Hematopoietic multipotent progenitor cell treated with erythropoietin and hydrocortisone succinate and interleukin-3 and kit ligand, for 17 days (in vitro differentiated cells): Measurements from ENCODE around the gene MRPL14.
"Not testable (repeated sequence)": the region's sequence is repeated elsewhere in the genome, so short reads cannot be mapped to it uniquely, and the experiment has no call there.

ENCODE experiments used
- DNase-seq: peaks from one replicate; pipeline ENCODE4 v3.0.0-alpha.2; 2015; ENCODE audit warnings: low spot score

The MRPL14 gene

DNA sequence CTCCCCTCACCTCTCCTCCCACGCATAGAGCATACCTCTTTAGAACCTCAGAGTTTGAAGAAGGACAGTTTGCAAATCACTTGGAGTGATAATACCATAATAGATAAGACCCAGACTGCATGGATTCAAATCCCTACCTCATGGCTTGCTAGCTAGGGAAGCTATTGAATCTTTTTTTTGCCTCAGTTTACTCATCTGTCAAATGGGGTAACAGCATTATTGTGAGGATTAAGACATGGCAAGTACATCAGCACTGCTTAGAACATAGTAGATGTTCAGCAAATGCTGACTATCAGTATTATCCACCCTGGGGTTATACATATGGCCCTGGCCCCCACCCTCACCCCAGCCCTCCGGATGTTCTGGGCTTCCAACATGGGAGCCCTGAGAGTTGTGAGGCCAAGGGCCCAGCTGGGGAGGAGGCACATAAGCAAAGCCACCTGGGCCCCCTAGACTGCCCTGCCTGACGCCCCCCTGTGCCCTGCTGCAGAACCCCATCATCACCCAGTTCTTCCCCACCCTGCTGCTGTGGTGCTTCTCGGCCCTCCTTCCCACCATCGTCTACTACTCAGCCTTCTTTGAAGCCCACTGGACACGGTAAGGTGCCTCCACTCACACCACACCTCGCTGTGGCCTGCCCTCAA lies 22.2 kb upstream of the MRPL14 start:
- DNase-seq: no peak

DNA sequence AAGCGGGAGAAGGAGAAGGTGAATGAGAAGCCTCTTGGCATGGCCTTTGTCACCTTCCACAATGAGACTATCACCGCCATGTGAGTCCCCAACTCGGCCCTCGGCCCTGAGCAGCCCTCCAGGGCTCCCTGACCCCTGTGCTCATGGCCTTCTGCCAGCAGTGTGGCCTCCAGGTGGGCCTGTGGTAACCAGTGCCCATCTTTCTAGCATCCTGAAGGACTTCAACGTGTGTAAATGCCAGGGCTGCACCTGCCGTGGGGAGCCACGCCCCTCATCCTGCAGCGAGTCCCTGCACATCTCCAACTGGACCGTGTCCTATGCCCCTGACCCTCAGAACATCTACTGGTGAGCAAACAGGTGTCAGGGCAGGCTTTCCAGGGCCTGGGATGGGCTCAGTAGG lies 21.1 kb upstream of the MRPL14 start:
- no peak for DNase-seq

DNA sequence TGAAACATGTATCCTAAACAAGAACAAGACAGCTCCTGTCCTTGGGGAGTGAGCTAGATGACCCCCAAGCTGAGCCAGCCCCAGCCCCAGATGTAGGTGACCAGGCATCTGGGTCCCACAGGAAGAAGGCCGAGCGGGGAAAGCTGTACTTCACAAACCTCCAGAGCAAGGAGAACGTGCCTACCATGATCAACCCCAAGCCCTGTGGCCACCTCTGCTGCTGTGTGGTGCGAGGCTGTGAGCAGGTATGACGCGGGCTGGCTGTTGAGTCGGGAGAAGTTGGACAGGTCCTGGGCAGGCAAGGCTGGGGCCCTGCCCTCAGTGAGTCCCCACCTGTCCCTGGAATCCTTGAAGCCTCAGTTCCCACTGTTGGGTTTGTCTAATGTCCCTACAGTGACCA lies 20.0 kb upstream of the MRPL14 start:
- no peak for DNase-seq

DNA sequence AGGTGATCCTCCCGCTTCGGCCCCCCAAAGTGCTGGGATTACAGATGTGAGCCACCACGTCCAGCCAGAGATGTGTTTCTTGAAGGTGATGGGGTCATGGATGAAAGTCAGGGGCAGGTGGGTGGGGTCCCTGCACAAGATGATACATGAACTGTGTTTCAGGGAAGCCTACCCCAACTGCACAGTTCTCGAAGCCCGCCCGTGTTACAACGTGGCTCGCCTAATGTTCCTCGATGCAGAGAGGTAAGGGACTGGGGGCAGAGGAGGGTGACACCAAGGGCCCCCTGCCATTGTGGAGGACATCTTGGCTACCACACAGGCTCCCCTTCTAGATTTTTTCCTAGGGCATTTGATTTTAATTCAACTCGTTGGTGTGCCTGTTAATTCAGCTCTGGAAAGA lies 19.4 kb upstream of the MRPL14 start:
- no peak for DNase-seq

DNA sequence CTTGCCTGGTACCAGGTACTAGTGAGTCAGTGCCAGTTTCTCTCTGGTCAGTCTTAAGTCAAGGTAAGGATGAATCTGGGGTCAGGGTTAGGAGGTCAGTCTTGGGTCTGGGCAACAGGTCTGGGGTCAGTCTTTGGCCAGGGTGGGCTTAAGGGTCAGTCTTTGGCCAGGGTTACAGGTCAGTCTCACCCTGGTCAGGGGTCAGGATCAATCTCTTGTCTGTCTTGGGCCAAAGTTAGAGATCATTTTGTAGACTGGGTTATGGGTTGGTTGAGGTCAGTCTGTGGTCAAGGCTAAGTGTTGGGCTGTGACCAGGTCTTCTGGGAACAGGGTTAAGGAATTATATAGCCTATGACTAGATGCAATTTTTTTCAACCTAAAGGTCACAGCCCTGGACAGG lies 18.6 kb upstream of the MRPL14 start:
- no peak for DNase-seq

DNA sequence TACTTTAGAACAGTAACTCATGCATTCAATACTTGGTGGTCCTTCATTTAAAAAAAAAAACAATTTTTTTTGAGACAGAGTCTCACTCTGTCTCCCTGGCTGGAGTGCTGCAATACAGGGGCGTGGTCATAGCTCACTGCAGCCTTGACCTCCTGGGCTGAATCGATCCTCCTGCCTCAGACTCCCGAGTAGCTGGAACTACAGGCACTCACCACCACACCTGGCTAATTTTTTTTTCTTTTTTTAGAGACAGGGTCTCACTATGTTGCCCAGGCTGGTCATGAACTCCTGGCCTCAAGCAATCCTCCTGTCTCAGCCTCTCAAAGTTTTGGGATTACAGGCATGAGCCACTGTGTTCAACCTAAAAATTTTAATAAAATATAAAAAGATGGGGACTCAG lies 17.3 kb upstream of the MRPL14 start:
- DNase-seq: not testable (repeated sequence)

DNA sequence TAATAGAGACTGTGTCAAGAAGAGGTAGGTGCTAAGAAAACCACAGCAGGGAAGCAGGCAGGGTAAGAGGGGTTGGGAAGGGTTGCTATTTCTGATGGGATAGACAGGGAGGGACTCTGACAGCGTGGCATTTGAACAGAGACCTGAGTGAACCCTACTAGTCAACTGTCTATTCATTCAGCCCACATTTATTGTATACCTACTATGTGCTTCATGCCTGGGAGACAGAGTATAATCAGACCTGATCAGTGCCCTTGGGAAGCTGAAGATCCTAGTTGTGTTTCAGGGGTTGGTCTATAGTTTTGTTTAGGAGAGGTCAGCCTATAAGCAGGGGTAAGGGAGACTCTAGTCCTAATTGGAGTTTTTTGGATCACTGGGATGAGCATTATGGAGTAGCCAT lies 16.5 kb upstream of the MRPL14 start:
- DNase-seq: no peak

DNA sequence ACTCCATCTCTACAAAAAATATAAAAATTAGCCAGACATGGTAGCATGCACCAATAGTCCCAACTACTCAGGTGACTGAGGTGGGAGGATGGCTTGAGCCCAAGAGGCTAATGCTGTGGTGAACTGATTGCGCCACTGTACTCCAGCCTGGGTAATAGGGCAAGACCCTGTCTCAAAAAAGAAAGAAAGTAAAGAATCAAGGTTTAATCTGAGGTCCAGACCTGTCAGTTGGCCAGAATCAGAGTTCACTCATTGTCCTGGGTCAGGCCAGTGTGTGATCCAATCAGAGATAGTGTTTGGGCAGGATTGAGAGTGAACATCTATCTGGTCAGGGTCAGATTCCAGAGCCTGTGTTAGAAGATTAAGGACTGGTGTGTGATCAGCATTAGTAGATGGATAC lies 15.6 kb upstream of the MRPL14 start:
- DNase-seq: no peak

DNA sequence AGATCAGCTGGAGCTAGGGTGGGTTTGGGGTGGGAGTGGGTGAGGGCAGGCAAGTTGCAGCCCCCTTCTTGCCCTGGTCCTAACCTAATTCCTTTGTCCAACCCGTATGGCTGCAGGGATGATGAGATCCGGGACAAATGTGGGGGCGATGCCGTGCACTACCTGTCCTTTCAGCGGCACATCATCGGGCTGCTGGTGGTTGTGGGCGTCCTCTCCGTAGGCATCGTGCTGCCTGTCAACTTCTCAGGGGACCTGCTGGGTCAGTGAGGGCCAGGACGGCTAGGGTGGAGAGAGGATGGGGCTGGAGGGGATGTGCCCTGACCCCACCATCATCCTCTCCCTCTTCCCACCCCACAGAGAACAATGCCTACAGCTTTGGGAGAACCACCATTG lies 12.1 kb upstream of the MRPL14 start:
- no peak for DNase-seq

DNA sequence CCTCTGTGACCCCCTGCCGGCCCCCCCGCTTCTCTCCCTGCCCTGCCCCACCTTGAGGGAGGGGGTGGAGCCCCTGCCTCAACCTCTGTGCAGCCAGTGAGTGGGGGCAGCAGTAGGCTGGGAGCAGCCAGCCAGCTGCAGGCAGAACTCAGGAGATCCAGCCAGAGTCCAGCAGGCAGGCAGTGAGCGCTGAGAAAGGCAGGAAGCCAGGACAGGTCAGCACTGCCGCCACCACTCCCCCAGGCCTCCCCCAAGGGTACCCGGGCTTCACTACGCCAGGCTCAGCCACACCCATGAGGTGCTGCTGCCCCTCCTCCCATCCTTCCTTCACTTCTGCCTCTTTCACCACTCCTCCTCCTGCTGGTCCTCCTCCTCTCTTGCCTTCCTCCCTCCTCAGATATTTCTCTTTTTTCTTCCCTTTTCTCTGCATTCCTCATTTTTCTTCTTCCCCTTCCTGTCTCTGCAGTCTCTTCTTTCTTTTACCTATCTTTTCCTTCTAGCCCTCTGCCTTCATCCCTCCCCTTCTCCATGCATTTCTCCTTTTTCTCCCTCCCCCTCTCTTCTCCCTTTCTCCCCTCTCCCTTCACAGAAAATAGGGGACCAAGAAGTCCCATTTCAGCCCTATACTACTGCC lies 11.6 kb upstream of the MRPL14 start:
- no peak for DNase-seq

DNA sequence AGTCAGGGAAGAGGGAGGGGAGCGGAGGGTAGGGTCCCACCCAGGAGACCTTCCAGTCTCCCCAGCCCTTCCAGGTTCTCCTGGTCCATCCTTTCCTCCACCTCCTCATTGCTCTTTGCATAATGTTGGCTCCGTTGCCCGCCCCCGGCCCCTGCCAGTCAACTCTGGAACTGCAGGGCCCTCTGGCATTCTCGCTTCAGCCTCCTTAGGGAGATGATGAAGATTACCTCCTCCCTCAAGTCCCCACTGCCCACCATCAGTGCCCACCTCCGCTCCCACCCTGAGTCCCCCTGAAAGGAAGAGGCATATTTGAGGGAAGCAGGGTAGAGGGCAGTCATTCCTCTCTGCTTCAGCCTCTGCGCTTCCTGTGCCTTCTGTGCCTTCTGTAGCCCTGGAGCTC lies 8.6 kb upstream of the MRPL14 start:
- DNase-seq: no peak

DNA sequence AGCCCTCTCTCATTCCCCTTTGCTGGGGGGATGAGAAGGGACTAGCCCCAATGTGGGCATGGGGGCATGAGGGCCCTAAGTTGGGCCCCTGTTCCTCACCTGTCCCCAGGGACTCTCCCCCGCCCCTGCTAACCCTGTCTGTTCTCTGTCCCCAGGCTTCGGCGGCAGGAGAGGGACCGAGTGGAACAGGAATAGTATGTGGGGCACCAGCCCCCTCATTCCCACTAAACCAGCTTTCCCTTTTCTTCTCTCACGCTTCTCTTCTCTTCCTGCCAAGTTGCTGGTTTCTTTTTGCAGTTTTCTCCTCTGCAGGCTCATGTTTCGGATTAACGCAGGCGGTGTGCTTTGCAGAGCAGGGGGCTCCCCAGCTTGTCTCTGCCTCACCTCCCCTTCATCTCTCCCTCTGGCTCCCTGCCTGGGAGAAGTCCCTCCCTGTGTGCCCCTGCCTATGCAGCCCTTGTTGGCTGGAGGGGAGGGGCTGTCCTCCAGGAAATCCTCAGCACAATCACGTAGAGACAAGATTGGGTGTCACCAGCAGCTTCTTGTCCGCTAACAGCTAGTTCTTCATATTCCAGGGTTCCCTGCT lies 8.0 kb upstream of the MRPL14 start:
- DNase-seq: no peak

DNA sequence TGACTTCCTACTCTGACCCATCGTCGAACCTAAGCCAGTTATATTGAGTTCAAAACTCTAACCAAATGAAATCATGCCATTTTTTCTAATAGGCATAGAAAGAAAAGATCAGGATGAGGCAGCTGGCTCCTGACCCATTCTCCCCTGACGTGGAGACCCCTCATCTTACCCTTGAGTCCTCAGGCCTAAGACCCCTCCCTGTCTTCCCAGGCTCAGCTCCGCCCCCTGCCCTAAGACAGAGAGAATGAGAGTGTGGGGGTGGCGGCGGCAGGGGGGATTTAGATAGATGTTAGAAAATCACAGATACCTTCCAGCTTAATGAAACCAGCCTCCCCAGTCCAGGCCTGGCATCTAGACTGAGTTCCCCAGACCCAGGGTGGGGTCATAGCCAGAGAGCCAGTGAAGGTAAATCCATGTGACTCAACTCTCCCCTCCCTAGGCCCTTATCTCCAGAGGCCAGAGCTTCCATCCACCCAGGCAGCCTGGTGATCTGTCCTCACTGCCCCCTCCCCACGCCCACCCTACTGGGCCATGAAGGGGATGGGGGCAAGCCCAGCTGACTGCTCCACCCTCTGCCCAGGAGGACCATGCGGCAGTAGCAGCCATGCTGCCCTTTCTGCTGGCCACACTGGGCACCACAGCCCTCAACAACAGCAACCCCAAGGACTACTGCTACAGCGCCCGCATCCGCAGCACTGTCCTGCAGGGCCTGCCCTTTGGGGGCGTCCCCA lies 6.9 kb upstream of the MRPL14 start:
- DNase-seq: peak; percentile 85

DNA sequence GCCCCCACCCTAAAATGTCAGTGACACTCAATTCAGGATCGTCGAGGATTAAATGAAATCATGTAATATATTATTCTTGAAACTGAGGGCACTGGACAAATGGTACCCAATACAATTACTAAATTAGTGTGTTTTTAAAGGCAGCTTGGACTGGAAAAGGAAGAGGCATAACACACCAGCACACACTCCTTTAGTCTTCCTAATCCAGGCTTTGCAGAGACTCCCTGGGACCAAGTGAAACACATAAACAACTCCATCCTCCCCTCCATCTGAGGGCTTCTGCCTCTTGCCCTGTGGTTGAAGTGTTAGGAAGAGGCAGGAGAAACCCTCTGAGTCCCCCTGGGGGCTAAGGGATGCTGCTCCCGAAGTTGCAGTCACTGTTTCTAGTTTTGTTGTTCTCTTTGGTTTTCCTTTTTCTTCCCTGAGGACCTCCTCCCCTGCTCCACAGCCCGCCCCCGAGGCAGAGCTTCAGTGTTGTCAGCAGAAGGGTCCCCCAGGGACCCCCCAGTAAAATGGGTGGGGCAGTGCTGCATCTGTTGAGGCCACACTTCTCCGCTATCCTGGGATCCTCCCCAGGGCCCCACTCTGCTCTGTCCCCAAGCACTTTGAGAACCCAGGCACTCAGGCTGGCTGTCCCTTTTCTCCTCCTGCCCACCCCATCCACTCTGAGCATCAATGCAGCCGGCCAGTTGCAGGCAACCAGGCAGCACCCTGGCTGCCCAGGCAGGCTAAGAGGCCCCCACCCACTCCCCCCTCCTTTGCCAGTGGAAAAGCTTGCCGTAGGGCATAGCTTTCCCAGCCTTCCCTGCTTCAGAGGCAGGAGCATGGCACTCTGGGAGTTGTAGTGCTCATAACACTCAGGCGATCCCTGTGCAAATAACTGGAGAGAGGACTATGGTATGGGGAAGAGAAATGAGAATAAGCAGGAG lies 6.0 kb upstream of the MRPL14 start:
- DNase-seq: peak; percentile 70

DNA sequence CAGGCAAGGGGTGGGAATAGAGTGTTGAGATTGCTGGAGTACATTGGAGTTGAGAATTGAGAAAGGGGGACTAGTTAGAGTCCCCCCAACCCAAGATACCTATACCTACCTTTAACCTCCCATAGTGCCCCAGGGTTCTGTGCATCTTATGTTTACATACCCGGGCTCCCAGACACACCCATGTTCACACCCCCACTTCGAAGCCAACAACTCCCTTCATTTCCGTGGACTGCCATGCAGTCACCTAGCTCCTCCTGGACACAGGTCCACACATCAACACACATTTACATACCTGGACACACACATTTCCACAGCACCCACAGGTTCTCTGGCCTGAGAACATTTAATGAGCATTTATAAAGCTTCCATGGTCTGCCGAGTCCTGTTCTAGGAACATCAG lies 5.2 kb upstream of the MRPL14 start:
- DNase-seq: peak; percentile 76

DNA sequence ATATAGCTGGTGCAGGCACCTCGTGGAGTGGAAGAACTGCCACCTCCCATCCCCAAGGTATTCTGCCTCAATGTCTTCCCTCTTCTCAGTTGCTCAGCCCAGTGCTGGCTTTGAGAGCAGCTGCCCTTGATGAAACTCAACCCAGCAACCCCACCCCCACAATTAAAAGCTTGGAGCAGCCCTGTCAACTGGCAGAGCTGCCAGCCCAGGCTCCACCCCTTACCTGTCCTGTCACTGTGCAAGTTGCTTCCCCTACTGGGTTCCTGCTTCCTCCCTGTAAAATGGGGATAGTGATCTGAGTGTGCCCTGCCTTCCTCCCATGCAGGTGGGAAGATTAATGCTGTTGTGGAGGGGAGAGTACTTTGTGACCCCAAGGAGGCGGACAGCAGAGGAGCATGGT lies 4.6 kb upstream of the MRPL14 start:
- DNase-seq: peak; percentile 48

DNA sequence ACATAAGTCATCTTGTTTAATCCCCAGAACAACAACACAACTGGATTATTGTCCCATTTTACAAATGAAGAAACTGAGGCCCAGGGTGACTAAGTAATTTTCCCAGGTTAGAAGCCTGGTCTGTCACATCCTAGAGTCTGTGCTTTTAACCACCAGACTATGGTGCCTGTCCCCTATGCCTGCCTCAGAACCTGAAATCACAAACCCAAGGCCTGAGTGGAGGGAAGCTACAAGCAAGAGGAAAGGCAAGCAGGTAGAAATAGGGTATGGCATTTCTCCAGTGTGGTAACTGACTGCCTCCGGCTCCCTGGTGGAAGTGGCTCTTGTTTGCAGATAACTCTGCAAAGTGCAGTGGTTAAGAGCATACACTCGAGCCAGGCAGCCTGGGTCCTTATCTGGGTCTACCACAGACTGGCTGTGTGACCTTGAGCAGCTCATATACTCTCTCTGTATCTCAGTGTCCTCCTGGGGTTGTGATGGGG lies 2.6 kb upstream of the MRPL14 start:
- DNase-seq: peak; percentile 90

DNA sequence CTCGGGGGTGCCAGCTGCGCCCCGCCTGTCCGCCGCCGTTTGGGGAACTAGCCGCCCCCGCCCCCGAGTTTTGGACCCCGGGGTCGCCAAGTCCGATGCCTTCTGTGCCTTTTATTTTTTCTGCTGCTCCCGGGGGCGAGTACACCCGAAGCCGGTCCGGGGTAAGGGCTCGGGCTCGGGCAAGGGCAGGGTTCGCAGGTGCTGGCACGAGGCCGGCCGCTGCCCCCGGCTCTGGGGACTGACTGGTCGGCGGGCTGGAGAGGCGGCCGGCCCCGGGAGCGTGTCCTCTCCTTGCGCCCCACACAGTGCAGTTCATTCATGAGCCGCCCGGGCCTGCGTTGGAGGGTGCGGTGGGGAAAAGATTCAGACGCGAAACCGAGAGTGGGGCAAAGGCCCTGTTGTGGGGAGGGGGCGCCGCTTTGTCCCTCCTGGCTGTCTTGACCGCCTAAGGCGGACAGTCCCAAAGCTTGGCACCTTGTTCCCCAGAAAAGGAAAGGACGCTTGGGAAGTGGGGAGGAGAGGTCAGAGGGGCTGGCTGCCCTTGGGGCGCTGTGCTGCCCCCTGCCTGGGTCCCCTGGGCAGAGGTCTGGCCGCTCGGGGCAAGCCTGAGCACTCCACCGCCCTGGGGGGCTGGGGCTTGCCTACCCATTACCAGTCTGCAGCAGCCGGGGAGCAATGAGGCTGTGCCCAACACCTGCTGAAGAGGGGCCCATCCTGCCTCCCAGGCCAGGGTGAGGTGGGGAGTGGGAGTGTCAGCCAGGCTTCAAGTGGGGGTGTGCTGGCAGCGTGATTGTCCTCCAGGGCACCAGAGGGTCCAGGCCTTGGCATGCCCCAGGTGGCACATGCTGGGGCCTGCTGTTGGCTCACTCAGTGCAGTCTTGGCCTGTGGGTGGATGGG lies 1.0 kb upstream of the MRPL14 start:
- peak; percentile 63 for DNase-seq

DNA sequence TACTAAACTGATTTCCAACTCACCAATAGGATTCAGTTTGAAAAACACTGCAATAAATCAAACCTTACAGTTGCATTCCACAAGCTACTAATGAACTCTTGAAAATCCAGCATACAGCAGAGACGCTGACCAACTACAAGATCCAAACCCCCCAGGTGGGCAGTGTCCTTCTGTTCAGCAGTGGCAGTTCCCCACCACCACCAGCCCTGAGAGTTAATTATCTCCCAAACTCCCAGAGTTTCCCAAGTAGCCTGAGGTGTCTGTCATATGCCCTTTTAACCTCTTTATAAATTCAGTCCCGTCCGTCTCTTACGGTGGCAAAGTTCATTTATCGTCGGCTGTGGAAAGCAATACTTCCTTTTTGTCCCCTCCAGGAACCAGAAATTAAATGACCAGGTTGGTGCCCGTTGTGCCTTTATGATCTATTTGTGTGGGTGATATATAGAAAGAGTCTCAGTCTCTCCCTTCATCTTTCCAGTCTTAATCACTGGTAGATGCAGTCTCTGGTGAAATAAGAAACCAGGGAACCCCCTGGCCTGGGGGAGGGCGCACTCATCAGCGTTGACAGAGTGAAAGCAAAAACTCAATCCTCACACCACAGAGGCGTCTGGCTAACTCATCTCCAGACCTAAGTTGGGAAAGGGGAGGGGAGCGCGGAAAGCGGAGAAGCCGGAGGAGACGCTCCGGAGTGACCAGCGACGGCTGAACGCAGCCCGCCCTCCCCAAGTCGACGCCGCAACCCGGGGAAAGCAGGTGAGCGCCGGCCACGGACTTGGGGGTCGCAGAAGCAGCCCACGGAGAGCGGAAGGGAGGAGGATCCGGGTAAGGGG lies 717 bp downstream of the MRPL14 start:
- DNase-seq: peak; percentile 63

DNA sequence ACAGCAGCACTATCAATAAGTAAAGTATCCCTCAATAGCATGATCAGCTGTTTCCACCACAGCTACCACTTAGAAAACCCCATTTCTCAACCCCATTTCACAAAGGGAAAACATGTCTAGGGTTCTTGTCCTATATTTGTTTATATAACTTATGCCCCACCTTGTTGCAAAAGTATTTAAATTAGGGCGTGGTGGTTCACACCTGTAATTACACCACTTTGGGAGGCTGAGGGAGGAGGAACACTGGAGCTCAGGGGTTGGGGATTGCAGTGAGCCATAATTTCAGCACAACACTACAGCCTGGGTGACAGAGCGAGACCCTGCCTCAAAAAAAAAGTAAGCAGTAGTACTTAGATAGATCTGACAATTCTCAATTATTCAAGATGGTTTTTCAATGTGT lies 3.7 kb downstream of the MRPL14 start:
- no peak for DNase-seq
